SH-SY5Y (cell line): Measurements from ENCODE around the gene IKZF4.

ENCODE experiments used
- GATA2 ChIP-seq: IDR thresholded peaks from 2 replicates; pipeline ENCODE4 v1.6.1; 2011; ENCODE audit warnings: mild to moderate bottlenecking, low read depth, low read length
- GATA3 ChIP-seq: IDR thresholded peaks from 2 replicates; pipeline ENCODE4 v1.6.1; 2011; ENCODE audit warnings: low read depth, mild to moderate bottlenecking, low read length, moderate library complexity

The IKZF4 gene

GRCh38 chr12:56021889-56022497, 1.1 kb downstream of the IKZF4 start:
- no peak for TF ChIP-seq GATA2
- TF ChIP-seq GATA3, result no peak

- TF ChIP-seq GATA3 (no peak), GATA2 (no peak)
Observed at GRCh38 chr12:56028511-56029165, 7.8 kb downstream of the IKZF4 start.

- TF ChIP-seq GATA3 (no peak), GATA2 (no peak)
Observed at GRCh38 chr12:56029166-56029519, 8.3 kb downstream of the IKZF4 start.

GRCh38 chr12:56029666-56030293, 8.9 kb downstream of the IKZF4 start:
- TF ChIP-seq GATA3, result no peak
- TF ChIP-seq GATA2, result no peak

- TF ChIP-seq GATA2 (no peak), GATA3 (no peak)
Observed at GRCh38 chr12:56031987-56032386, 11.1 kb downstream of the IKZF4 start.

GRCh38 chr12:56034586-56035332, 13.9 kb downstream of the IKZF4 start:
- TF ChIP-seq GATA2 (no peak), GATA3 (no peak)

- no peak for TF ChIP-seq GATA2
- no peak for TF ChIP-seq GATA3
Observed at GRCh38 chr12:56037161-56037560, 16.3 kb downstream of the IKZF4 start.

GRCh38 chr12:56038022-56038655, 17.3 kb downstream of the IKZF4 start:
- no peak for TF ChIP-seq GATA2
- no peak for TF ChIP-seq GATA3

- TF ChIP-seq GATA2, result no peak
- no peak for TF ChIP-seq GATA3
Observed at GRCh38 chr12:56040151-56040550, 19.3 kb downstream of the IKZF4 start.

GRCh38 chr12:56040963-56041551, 20.2 kb downstream of the IKZF4 start:
- TF ChIP-seq GATA3, result no peak
- no peak for TF ChIP-seq GATA2

- no peak for TF ChIP-seq GATA3
- TF ChIP-seq GATA2, result no peak
Observed at GRCh38 chr12:56041552-56042429, 20.9 kb downstream of the IKZF4 start, which contains the start of gene RPS26. Gene RPS26 (plus strand): TSS chr12:56041918. CDS start chr12:56042167, 249 bp downstream.

- TF ChIP-seq GATA3, result no peak
- no peak for TF ChIP-seq GATA2
Observed at GRCh38 chr12:56042843-56043242, 22.0 kb downstream of the IKZF4 start.
